ENCODE measurements around the gene SPATS2L.

GRCh38 chr2:200417366-200417765, 110.9 kb downstream of the SPATS2L start:
- TF ChIP-seq CTCF (conservative IDR thresholded peaks at IDR 0.05; ENCODE audit: low read length) (no peak), EZH2phosphoT487 (IDR thresholded peaks at IDR 0.05; ENCODE audit: borderline replicate concordance) (no peak)

All from Loucy (cell line).